ENCODE measurements around the gene TNF.

The TNF gene

GRCh38 chr6:31531162-31531561 lies 44.2 kb upstream of the TNF start:
- ATAC-seq = no peak
- TF ChIP-seq ZC3H10 (CRISPR knock-in tag; IDR thresholded peaks at IDR 0.05) = no peak
- no peak for TF ChIP-seq SNAI2 (CRISPR knock-in tag; IDR thresholded peaks at IDR 0.05)
- no peak for TF ChIP-seq TSHZ2 (CRISPR knock-in tag; IDR thresholded peaks at IDR 0.05)
- TF ChIP-seq RARB (CRISPR knock-in tag; IDR thresholded peaks at IDR 0.05) = no peak
- TF ChIP-seq POU6F1 (CRISPR knock-in tag; IDR thresholded peaks at IDR 0.05; ENCODE audit: borderline replicate concordance, low read depth) = no peak
- TF ChIP-seq ARNTL (CRISPR knock-in tag; IDR thresholded peaks at IDR 0.05; ENCODE audit: borderline replicate concordance, low read depth) = no peak

GRCh38 chr6:31531771-31532643 lies 43.4 kb upstream of the TNF start:
- no peak for ATAC-seq
- TF ChIP-seq TOX (CRISPR knock-in tag; IDR thresholded peaks at IDR 0.05; ENCODE audit: borderline replicate concordance) (no peak), ZFP3 (CRISPR knock-in tag; IDR thresholded peaks at IDR 0.05) (no peak), ZC3H10 (CRISPR knock-in tag; IDR thresholded peaks at IDR 0.05) (no peak), CREB5 (CRISPR knock-in tag; IDR thresholded peaks at IDR 0.05; ENCODE audit: low read depth) (no peak), CSDC2 (CRISPR knock-in tag; IDR thresholded peaks at IDR 0.05) (no peak), CSRNP3 (CRISPR knock-in tag; IDR thresholded peaks at IDR 0.05) (no peak), GLIS3 (CRISPR knock-in tag; IDR thresholded peaks at IDR 0.05) (no peak), PATZ1 (CRISPR knock-in tag; IDR thresholded peaks at IDR 0.05; ENCODE audit: borderline replicate concordance) (no peak), TSHZ2 (CRISPR knock-in tag; IDR thresholded peaks at IDR 0.05) (no peak), RARB (CRISPR knock-in tag; IDR thresholded peaks at IDR 0.05) (no peak), BACH2 (CRISPR knock-in tag; IDR thresholded peaks at IDR 0.05; ENCODE audit: borderline replicate concordance) (no peak), ZNF565 (CRISPR knock-in tag; conservative IDR thresholded peaks at IDR 0.05; ENCODE audit: low read depth) (no peak), ARNTL (CRISPR knock-in tag; IDR thresholded peaks at IDR 0.05; ENCODE audit: borderline replicate concordance, low read depth) (no peak), ZNF8 (CRISPR knock-in tag; IDR thresholded peaks at IDR 0.05) (no peak), ISL1 (CRISPR knock-in tag; IDR thresholded peaks at IDR 0.05) (no peak), OSR1 (CRISPR knock-in tag; IDR thresholded peaks at IDR 0.05) (no peak), ESRRG (CRISPR knock-in tag; IDR thresholded peaks at IDR 0.05) (no peak), ZNF70 (CRISPR knock-in tag; IDR thresholded peaks at IDR 0.05) (no peak), TCF4 (CRISPR knock-in tag; IDR thresholded peaks at IDR 0.05; ENCODE audit: borderline replicate concordance) (no peak)
